HG03469 (cell line): ENCODE data around the gene PINK1.
"Not testable (repeated sequence)": the region's sequence is repeated elsewhere in the genome, so short reads cannot be mapped to it uniquely, and the experiment has no call there.

Experiments used
- ATAC-seq: cut with Tn5 transposase; IDR thresholded peaks from one replicate; pipeline ENCODE4 v1.9.1; 2021; ENCODE audit warnings: mild to moderate bottlenecking, moderate library complexity, moderate number of reproducible peaks; ENCODE audit not compliant: unreplicated experiment

The PINK1 gene

GRCh38 chr1:20633190-20634064 is at the start of gene PINK1:
Gene PINK1, plus strand, starts transcription at chr1:20633458. Its CDS starts 91 bp downstream, at chr1:20633549.
- ATAC-seq: no peak

GRCh38 chr1:20584890-20585289 is 48.4 kb upstream of the PINK1 start:
- ATAC-seq: no peak

DNA sequence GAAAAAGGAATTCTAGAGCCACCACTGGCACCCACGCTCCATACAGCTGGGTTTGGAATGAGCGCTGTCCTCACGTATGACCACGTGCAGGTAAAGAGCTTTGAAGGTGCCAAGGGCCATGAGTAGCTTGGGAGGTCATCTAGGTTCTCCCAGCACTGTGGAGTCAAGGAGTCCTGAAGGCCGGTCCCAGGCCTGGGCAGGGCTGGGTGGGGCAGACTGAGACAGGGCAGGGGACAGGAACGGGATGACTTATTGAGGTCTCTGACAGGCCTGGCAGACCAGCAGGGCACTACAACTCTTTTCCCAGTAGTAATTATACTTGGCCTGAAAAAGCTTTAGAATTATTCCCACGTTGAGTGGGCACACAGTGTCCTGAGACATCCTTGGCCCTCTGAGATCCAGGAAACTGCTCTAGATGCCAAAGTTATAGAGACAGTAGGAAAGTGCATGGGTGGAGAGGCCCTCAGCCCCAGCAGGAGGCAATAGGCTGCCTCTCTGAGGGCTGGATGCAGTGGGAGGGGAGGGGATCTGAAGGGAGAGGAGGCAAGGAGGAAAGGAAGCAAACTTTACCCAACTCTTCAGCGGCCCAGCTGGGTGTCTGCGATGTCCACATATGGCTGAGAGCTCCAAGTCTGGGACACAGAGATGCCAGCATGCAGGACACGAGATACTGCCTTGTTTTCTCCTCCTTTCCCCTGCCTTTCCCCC is 46.2 kb upstream of the PINK1 start:
- no peak for ATAC-seq

GRCh38 chr1:20587661-20588053 is 45.6 kb upstream of the PINK1 start:
- no peak for ATAC-seq

DNA sequence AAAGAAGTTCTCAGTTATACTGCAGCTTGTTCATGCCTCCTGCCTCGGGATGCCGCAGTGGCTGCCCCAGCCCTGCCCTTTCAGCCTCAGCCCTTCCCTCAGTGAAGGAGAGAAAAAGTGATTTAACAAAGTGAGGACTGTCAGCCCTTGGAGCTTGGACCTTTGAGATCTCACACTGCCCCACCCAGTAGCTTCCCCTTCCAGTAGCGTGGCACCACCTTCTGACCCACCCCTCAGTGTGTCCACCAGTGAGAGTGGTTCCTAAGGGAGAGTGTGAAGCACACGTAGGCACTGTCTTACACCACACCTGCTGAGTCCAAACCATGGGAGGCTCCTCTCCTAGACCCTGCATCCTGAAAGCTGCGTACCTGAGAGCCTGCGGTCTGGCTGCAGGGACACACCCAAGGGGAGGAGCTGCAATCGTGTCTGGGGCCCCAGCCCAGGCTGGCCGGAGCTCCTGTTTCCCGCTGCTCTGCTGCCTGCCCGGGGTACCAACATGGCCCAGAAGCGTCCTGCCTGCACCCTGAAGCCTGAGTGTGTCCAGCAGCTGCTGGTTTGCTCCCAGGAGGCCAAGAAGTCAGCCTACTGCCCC is 44.5 kb upstream of the PINK1 start, which contains the start of gene CDA:
CDA (plus strand) TSS at position 464 of the 592 bp plus-strand sequence; CDS start at position 497, 33 bp downstream.
- ATAC-seq: no peak

- ATAC-seq: no peak
Observed at GRCh38 chr1:20589331-20590278, 43.7 kb upstream of the PINK1 start.

DNA sequence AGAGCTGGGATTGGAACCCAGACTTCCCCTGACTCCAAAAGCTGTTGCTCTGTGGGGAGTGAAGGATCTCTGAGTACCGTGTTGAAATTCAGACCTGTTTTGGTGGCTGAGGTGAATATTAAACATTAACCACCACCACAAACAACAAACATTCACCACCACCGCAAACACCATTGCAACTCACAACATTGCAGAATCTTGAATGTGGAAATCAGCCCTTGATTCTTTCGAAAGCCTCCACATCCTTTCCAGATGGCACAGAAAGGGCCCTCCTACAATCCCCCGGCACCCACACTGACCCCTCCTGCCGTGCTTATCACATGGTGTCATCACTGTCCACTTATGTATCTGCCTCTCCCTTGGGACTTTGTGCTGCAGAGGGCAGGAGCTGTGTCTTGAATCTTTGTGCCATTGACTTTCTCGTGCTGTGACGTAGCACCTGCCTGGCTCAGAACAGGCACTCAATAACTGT is 42.9 kb upstream of the PINK1 start:
- ATAC-seq: no peak

DNA sequence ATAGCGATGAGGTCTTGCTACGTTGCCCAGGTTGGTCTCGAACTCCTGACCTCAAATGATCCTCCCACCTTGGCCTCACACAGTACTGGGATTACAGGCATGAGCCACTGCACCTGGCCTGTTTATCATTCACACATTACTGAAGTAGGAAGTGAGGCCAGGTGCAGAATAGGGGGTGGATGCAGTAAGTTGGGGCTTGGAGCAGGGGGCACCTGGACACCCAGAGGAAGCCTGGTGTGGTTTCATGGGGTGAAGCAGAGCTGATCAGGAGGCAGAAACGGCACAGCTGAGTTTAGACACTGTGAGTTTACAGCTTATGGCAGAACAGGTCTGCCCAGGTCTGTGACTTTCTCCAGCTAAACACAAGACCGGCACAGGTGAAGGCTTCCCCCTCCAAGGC is 39.5 kb upstream of the PINK1 start:
- ATAC-seq: no peak

- no peak for ATAC-seq
Observed at GRCh38 chr1:20594746-20595145, 38.5 kb upstream of the PINK1 start.

GRCh38 chr1:20596106-20596505 is 37.2 kb upstream of the PINK1 start:
- no peak for ATAC-seq

GRCh38 chr1:20597650-20598049 is 35.6 kb upstream of the PINK1 start:
- ATAC-seq: no peak

- ATAC-seq: no peak
Observed at GRCh38 chr1:20600156-20600555, 33.1 kb upstream of the PINK1 start.

GRCh38 chr1:20601129-20601825 is 32.0 kb upstream of the PINK1 start:
- no peak for ATAC-seq

DNA sequence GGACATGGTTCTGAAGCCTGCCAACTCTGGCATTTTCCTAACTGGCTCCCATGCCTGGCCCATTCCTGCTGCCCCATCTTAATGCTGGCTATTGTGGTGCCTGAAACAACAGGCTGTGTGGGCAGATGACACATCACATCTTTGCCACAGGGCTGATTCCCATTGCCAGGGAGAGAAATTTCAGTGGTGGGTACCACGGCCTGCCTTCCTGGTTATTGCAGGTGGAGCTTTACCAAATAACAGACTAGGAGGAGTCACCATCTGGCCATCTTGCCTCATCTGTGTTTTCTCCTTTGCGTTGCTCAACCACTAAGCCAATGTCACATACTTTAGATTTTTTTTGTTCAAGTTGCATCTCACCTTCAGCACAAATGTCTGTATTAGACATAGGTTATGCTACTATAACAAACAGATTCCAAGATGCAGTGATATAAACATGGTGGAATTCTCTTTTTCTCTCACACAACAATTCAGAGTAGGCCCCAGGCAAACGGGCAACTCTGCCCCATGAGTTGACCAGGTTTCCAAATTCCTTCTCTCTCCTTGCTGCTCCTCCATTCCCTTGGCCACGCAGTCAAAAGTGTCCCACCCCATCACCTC is 30.3 kb upstream of the PINK1 start:
- ATAC-seq: no peak

DNA sequence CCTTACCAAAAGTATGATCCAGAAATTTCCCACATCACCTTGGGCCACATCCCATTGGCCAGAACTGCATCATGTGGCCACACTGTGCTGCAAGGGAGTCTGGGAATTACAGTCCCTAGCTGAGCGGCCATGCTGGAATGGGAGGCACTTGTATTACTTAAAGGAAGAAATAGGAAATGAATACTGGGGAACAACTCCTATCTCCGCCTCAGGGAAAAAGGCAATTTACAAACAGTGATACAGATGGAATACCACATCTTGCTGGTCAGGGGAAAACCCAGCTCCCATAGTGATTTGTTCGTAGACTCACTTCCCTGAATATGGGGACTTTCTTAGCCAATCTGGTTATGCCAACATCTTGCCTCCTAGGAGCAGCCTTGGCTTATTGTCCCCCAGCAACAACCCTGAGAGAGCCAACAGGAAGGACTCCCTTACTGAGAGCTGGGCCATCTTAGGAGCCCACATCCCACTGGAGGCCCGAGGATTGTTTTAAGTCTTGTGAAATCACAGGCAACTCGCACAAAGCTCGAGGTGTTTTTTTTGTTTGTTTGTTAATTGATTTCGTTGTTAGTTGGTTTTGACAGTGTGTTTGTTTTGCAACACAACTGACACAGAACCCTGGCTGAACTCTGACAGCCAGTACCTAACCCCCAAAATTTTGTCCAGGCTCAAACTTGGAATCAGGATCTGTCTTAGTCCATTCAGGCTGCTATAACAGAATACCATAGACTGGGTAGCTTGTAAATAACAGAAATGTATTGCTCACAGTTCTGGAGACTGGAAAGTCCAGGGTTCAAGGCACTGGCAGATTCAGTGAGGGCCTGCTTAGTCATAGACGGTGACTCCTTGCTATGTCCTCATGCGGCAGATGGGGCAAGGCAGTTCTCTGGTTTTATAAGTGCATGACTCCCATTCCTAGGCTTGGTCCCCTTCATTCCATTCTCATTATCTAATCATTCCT is 29.5 kb upstream of the PINK1 start:
- ATAC-seq: no peak

DNA sequence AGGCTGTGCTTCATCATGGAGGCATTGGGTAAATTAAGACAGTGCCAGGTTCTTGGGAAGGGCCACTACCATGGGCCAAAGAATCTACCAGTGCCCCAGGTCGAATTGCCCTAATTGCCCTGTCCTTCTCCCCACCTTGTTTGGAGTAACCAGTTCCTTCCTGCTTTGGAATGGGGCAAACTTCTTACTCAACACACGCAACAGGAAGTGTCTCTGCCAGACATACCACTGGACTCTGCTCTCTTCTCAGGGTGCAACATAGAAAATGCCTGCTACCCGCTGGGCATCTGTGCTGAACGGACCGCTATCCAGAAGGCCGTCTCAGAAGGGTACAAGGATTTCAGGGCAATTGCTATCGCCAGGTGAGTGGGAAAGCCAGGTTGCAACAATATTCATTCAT is 28.6 kb upstream of the PINK1 start:
- no peak for ATAC-seq

DNA sequence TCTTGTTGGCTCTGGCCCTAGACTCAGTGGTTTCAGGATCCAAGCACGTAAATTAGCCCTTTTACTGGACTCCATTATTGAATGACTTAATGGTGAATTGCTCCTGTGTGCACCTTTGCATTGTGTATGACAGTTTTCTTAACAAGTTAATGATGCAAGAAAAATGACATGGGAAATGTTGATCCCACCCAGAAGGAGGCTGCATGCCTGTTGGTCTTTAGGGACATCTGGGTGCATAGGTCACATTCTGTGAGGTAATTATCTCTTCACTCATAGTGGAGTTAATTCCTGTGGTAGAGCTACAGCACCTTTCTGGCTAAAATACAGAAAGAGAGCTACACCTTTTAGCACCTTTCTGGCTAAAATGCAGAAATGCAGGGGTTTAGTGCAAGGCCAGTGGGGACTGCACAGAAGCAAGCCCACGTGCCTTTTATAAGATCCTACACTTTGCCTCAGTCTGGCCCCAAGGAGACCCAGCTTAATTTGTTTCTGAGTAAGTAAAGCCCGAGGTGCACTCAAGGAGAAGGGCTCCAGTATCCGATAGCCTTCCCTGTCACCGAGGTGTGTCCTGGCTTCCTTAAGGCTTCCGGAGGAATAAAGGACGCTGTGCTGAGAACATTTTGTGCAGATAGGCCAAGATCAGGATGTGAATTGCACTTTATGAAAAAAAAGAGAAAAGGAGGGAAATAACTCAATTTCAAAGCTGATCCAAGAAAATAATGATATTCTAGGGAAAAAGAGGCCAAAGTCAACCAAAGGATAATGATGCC is 26.3 kb upstream of the PINK1 start:
- not testable (repeated sequence) for ATAC-seq
